ENCODE results near the gene ZNF516. TPM values are rescaled to one million over a fixed set of nuclear protein-coding genes. Genes with fewer than 3 reads are reported as not detected.

Gene ZNF516
- total RNA-seq, 2 donors from 2014 or later, result 3.7 to 22.8 TPM

DNA sequence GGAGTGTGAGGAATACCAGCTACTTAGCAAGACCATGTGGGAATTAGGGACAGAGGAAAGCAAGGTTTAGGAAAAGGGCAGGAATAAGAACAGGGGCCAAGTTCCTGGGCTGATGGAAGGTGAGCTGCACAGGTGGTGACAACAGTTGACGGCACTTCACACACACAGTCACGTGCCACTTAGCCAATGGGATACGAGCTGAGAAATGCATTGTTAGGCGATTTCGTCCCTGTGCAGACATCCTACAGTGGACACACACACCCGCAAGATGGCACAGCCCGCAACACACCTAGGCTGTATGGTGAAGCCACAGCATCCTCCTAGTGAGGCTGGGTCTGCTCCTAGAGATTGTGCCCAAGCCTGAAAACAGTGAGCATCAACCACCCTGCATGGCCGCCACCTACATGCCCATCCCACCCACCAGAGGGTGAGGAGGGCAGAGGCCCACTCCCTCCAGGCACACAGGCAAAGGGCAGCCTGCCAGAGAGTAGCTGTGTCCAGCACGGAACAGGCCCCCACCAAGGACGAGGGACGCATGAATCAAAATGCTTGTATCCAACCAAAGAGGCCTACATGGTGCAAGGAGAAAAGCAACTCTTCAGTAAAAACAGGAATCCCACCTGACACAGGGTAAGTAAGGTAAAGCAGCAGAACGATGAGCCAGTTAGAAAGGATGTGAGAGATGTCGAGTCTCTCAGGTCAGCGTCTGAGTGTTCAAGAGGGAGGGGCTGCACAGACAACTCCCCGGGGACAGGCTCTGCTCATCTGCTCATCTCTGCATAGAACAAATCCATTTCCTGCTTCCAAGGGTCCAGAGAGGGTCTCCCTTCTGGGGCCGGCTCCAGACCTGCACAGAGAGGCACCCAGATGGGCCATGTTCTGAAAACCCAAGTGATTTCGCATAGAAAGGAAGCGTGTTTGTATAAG lies 51.3 kb downstream of the ZNF516 start:
- Mint-ChIP-seq H3K4me3 (no peak overlapping the region), H3K9me3 (no peaks in the 10 kb centered on the region), H3K4me1 (peaks cover 9% of the 10 kb centered on the region), H3K27me3 (no peaks in the 10 kb centered on the region), H3K36me3 (ENCODE audit: low read depth) (peaks cover 20% of the 10 kb centered on the region), H3K27ac (no peak overlapping the region)
- no peak for ATAC-seq (replicated peaks)

DNA sequence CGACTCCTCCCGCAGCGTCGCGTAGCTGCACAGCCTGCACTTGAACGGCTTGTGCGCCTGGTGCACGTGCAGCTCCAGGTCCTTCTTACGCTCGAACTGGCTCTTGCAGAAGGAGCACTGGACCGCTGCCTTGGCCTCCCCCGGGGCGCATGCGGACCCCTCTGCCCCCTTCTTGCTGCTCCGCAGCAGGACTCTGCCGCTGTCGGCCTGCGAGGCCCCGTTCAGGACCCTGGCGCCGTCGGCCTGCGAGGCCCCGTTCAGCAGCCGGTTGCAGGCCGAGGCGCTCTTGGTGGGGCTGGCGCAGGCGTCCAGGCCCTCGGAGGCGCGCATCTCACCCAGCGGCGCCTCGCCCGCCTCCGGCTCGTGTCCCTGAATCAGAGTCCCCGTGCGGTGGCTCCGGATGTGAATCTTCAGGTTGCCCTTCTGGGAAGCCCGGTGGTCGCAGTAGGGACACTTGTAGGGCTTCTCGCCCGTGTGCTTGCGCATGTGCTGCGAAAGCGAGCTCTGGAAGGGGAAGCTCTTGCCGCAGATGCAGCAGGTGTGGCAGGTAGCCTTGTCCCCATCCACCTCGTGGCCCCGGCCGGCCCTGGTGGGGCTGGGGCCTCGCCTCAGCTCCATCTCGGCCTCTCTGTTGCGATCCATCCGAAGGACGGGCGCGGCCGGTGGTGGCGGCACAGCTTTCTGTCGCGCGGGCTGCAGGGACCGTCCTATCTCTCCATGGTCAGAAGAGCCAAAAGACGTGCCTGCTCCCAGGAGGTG lies 52.5 kb downstream of the ZNF516 start:
- no peaks in the 10 kb centered on the region for H3K27me3 Mint-ChIP-seq
- H3K27ac Mint-ChIP-seq, result no peak overlapping the region
- ATAC-seq (replicated peaks), result no peak
- H3K4me3 Mint-ChIP-seq, result no peak overlapping the region
- H3K36me3 Mint-ChIP-seq (ENCODE audit: low read depth), result peaks cover 32% of the 10 kb centered on the region
- no peaks in the 10 kb centered on the region for H3K9me3 Mint-ChIP-seq
- peaks cover 9% of the 10 kb centered on the region for H3K4me1 Mint-ChIP-seq

DNA sequence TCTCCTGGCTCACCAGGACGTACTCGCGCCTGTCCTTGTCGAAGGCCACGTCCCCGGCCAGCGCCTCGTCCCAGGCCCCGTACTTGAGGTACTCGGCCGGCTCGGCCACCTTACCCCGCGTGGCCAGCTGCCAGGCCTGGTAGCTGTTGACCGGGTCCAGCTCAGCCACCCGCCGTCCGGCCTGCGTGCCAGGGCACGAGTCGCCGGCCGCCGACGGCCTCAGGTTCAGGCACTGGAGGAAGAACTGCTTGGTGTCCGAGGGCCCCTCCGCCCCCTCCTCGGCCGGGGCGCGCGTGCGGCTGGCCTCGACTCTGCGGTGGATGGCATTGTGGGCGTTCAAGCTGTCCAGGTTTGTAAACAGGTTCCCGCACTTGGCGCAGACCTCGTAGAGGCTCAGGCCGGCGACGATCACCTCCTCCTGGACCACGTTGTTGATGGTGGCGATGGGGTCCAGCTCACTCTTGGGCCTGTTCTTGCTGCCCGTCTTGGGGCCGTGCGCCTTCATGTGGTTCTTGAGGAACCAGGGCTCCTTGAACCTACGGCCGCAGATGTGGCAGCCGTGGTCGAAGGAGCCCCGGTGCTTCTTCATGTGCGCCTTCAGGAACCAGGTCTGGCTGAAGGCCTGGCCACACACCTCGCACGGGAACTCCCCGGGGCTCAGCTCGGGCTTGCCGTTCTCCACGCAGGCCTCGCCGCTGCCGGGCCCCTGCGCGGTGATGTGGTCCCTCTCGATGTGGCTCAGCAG lies 53.2 kb downstream of the ZNF516 start:
- Mint-ChIP-seq H3K4me1 (peaks cover 4% of the 10 kb centered on the region), H3K4me3 (no peak overlapping the region), H3K27ac (no peak overlapping the region), H3K36me3 (ENCODE audit: low read depth) (peaks cover 38% of the 10 kb centered on the region), H3K27me3 (no peaks in the 10 kb centered on the region), H3K9me3 (no peaks in the 10 kb centered on the region)
- no peak for ATAC-seq (replicated peaks)

DNA sequence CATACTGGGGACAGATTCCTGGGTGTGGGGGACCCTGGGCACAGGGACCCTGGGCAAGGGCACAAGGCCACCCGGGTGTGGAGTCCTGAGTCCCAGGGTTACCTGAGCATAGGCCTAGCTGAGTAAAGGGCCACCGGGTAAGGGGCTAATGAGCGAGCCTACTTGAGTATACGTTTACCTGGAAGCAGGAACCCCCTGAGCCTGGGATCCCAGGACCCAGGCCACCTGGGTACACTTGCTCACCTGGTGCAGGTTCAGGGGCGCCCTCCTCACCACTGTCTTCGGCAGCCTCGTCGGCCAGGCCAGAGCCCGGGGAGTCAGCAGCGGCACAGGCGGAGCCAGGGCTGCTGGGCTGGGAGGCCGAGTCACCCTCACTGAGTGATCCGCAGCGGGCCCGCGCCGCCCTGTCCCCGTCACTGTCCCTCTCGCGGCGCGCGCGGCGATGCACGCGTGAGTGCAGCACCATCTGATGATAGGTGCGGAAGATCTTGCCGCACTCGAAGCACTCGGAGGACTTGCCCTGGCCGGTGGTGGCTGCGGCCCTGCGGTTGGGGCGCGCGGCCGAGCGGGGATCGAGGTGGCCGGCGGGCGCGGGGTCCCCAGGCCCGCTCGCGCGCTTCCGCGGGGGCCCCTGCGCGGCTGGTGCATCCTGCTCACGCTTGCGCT lies 53.9 kb downstream of the ZNF516 start:
- ATAC-seq (replicated peaks), result no peak
- Mint-ChIP-seq H3K27ac (no peak overlapping the region), H3K4me3 (no peak overlapping the region), H3K9me3 (no peaks in the 10 kb centered on the region), H3K27me3 (no peaks in the 10 kb centered on the region), H3K36me3 (ENCODE audit: low read depth) (peaks cover 38% of the 10 kb centered on the region), H3K4me1 (peaks cover 3% of the 10 kb centered on the region)

DNA sequence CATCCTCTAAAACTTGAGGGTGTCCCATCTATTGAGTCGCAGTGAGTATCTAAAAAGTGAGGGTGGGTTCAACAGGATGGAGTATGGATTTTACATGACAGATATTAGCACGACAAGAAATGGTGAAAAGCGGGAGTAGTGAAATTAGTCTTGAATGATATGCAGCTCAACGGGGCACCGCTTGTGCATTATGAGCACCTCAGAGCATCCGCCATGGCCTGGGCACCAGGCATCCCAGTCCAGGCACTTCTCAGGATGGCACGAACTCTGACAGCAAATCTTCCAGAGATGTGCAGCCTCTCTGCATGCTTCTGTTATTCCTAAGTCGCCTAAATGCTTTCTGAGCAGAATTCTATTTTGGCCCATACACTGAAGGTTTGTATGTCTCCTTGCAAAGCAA lies 57.1 kb downstream of the ZNF516 start:
- Mint-ChIP-seq H3K27me3 (no peaks in the 10 kb centered on the region), H3K27ac (no peak overlapping the region), H3K4me1 (no peaks in the 10 kb centered on the region), H3K4me3 (no peak overlapping the region), H3K36me3 (ENCODE audit: low read depth) (peaks cover 54% of the 10 kb centered on the region), H3K9me3 (no peaks in the 10 kb centered on the region)
- no peak for ATAC-seq (replicated peaks)

DNA sequence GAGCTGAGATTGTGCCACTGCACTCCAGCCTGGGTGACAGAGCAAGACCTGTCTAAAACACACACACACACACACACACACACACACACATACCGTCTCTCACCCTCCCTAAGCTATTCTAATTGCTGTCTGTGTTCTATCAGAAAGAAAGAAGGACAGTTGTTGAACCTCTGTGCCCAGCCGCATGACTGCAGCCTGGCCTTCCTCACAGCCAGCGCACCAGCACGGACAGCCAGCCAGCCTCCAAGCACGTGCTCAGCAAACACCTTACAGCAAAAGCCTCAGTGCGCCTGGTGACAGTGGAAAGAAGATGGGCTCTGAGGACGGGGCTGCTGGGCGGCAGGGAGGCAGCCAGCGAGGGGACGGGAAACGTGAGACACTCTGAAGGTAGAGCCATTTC lies 58.0 kb downstream of the ZNF516 start:
- no peak for ATAC-seq (replicated peaks)
- Mint-ChIP-seq H3K27me3 (no peaks in the 10 kb centered on the region), H3K9me3 (no peaks in the 10 kb centered on the region), H3K4me3 (no peak overlapping the region), H3K36me3 (ENCODE audit: low read depth) (peaks cover 57% of the 10 kb centered on the region), H3K4me1 (no peaks in the 10 kb centered on the region), H3K27ac (no peak overlapping the region)

DNA sequence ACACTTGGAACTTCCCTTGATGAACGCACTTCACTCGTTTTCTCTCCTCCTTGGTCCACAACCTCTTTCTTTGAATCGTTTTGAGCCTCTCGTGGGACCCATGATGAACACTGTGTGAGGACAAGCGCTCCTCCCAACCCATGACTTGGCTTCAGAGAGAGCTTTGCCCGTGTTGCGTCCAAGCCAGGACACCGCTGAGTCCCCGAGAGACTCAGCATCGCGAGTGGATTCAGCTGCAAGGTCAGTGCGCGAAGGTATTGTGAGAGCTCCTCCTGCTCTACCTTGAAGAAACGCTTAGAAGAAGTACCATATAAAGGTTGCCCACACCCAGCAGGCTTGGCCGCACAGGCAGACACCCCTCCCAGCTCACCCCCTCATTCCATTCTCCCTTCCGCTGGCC lies 58.7 kb downstream of the ZNF516 start:
- no peaks in the 10 kb centered on the region for H3K9me3 Mint-ChIP-seq
- no peak overlapping the region for H3K4me3 Mint-ChIP-seq
- H3K4me1 Mint-ChIP-seq, result no peaks in the 10 kb centered on the region
- H3K27me3 Mint-ChIP-seq, result no peaks in the 10 kb centered on the region
- H3K36me3 Mint-ChIP-seq (ENCODE audit: low read depth), result peaks cover 57% of the 10 kb centered on the region
- no peak for ATAC-seq (replicated peaks)
- H3K27ac Mint-ChIP-seq, result no peak overlapping the region

DNA sequence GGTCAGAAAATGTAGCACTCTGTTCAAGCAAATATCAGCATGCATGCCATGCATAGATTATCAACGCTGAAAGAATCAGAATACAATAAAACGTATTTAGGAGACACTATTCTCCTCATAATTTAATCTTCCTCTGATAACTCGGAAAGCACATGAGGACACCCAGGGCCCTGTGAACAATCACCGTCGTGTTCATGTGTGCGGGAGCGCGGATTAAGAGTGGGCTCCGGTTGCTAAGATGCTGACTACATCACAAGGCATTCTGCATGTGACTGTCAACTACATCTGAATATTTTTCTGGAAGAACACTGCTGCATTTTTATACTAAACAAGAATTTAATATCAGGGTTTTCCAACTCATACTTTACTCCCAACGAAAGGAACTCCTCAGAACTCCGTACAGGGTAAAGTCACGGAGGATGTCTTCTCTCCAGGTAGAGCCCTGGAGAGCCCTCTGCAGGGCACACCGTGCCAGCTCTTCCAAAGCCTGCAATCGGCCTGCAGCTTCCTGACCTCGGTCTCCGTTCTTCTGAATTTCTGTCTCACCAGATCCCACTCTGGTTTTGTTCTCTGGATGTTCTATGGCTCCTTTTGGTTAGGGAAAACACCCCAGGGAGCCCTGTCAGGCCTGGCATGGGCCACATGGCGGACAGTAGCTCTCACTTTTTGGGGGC lies 59.6 kb downstream of the ZNF516 start:
- no peak overlapping the region for H3K27ac Mint-ChIP-seq
- H3K4me1 Mint-ChIP-seq, result no peaks in the 10 kb centered on the region
- ATAC-seq (replicated peaks), result no peak
- H3K9me3 Mint-ChIP-seq, result no peaks in the 10 kb centered on the region
- no peak overlapping the region for H3K4me3 Mint-ChIP-seq
- H3K36me3 Mint-ChIP-seq (ENCODE audit: low read depth), result peaks cover 50% of the 10 kb centered on the region
- no peaks in the 10 kb centered on the region for H3K27me3 Mint-ChIP-seq

DNA sequence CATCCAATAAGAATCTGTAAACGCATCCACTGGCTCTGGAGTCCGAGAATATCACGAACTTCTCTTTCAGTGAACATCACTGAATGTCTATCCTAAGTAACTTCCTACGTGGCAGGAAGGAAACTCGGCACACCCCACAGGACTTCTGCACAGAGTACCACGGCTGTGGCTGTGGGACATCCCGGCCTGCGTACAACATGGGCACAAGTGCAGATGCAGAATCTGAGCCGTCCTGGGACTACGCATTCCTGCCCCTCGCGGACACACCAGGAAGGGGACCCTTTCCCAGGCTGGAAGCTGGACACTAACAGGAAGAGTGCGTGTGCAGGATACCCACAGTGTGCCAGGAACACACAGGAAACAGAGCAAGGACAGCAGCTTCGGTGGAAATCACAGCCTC lies 60.6 kb downstream of the ZNF516 start:
- peaks cover 44% of the 10 kb centered on the region for H3K36me3 Mint-ChIP-seq (ENCODE audit: low read depth)
- no peaks in the 10 kb centered on the region for H3K4me1 Mint-ChIP-seq
- no peak overlapping the region for H3K27ac Mint-ChIP-seq
- H3K27me3 Mint-ChIP-seq, result no peaks in the 10 kb centered on the region
- no peaks in the 10 kb centered on the region for H3K9me3 Mint-ChIP-seq
- H3K4me3 Mint-ChIP-seq, result no peak overlapping the region
- ATAC-seq (replicated peaks), result no peak

DNA sequence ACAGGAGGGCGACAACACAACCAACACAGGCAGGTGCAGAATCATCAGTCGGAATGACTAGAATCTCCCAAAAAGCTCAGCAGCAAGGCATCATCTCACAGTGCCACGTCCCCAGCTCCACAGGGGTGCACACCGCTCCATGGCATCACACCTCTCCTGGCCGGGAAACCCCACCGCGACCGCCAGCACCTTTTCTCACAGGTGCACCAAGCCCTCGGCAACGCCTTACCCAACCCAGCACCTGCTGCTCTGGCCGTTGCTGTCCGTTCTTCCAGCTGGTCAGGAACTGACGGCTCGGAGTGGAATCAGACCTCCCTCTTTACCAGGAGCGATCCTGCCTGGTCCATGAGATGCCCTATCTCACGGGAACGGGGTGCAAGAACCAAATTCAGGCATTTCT lies 61.3 kb downstream of the ZNF516 start:
- Mint-ChIP-seq H3K36me3 (ENCODE audit: low read depth) (peaks cover 37% of the 10 kb centered on the region), H3K9me3 (no peaks in the 10 kb centered on the region), H3K4me1 (no peaks in the 10 kb centered on the region), H3K4me3 (no peak overlapping the region), H3K27ac (no peak overlapping the region), H3K27me3 (no peaks in the 10 kb centered on the region)
- no peak for ATAC-seq (replicated peaks)

DNA sequence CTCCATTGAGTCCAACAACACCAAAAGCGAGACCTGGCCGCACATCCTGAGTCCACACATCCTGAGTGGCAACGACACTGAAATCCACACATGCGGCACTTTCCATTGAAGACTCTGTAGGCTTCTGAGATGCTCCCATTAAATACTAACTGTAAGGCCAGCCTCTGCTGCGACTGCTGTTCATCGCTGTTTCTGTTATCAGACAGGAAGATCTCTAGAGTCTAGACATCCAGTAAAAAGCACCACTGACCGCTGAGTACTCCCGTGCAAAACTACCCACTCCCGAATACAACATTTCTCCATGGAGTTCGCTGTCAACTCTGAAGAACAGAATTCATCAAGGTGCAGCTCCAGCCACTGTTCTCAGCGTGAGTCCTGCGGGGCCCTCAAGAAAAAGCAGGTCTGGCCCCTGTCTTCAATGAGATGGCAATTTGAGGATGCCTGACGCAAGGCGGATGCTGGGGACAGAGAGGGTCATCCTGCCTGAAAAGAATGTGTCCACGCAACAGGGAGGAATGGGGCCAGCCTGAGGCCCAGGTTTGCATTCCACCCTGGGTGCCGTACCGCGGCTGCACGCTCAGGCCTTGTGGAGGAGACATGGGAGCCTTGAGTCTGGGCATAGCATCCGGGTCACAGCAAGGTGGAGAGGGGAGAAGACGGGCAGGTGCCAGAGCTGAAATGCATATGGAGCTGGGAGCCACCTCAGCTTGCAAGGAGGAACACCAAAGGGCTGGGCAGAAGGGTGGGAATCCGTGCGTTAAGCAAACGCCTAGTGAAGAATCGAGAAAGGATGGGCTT lies 61.9 kb downstream of the ZNF516 start:
- Mint-ChIP-seq H3K27me3 (no peaks in the 10 kb centered on the region), H3K9me3 (no peaks in the 10 kb centered on the region), H3K4me1 (peaks cover 3% of the 10 kb centered on the region), H3K36me3 (ENCODE audit: low read depth) (peaks cover 31% of the 10 kb centered on the region), H3K4me3 (no peak overlapping the region), H3K27ac (no peak overlapping the region)
- ATAC-seq (replicated peaks), result no peak

DNA sequence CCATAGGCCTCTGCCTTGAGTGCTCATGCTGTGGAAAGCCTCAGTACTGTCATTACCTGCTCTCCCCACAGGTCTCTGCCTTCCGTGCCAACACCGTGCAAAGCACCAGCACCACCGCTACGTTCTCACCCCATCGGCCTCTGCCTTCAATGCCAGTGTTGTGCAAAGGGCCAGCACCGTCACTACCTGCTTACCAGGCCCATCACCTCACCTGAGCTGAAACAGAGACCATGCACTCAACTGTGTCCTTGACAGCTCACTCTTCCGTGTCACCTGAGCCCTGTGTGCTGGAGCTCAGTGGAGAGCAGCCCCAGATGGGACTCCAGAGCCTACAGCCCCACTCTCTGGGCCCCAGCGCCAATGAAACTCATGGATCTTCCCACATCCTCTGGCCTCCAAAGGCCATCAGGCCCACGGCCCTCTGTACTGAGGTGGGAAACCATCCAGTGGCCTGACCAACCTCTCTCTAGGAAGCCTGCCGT lies 62.7 kb downstream of the ZNF516 start:
- no peak for ATAC-seq (replicated peaks)
- peaks cover 22% of the 10 kb centered on the region for H3K36me3 Mint-ChIP-seq (ENCODE audit: low read depth)
- H3K27me3 Mint-ChIP-seq, result no peaks in the 10 kb centered on the region
- H3K27ac Mint-ChIP-seq, result no peak overlapping the region
- no peaks in the 10 kb centered on the region for H3K9me3 Mint-ChIP-seq
- H3K4me1 Mint-ChIP-seq, result peaks cover 3% of the 10 kb centered on the region
- H3K4me3 Mint-ChIP-seq, result no peak overlapping the region

Data from activated T-helper 17 cell treated with anti-CD3 and anti-CD28 coated beads, Interleukin-2, amount 50 U/mL, for 72 hours (primary cell).